Endothelial cell of umbilical vein (primary cell): Measurements from ENCODE around the gene KLHL35. TPM values are rescaled to one million over a fixed set of nuclear protein-coding genes. Genes with fewer than 3 reads are reported as not detected.

Experiments used
- BruUV-seq: library from RNA; stranded (reverse); fragments of 400-500 nt; replicated peaks from 2 replicates; lab custom pipeline; 2021; lab: Mats Ljungman, UMichigan
- CTCF ChIA-PET: fragments of 300-600, 350-600 bp; sonication (Branson Sonifier 250); formaldehyde crosslinking; loops from one replicate; lab custom pipeline; 2021; ENCODE audit warnings: antibody characterized with exemption, inconsistent platforms; lab: Charles Lee
- POLR2A ChIA-PET: fragments of 300-600, 350-600 bp; sonication (Branson Sonifier 250); formaldehyde crosslinking; loops from one replicate; lab custom pipeline; 2021; ENCODE audit warnings: antibody characterized with exemption, inconsistent platforms; lab: Charles Lee
- DNase-seq: peaks from one replicate; pipeline ENCODE4 v3.0.0-alpha.2; 2011; ENCODE audit warnings: low read depth, low spot score
- FAIRE-seq: peaks from 2 replicates; lab custom pipeline; 2011; peaks lifted over from hg19 to GRCh38; lab: Jason Lieb, UNC
- H2AFZ ChIP-seq: 2 replicates; pipeline ENCODE4 v1.6.0; 2012; ENCODE audit warnings: low read depth, low read length, control low read depth, inconsistent platforms
- H3K27ac ChIP-seq: 2 replicates; pipeline ENCODE4 v1.5.1; 2011; ENCODE audit warnings: low read depth, mild to moderate bottlenecking, control low read depth, low read length, moderate library complexity; ENCODE audit not compliant: insufficient read depth
- H3K27me3 ChIP-seq, 2 experiments: 2 replicates each; pipeline versions ENCODE4 v1.6.0 to v1.6.1; 2011; ENCODE audit warnings: low read length in 2 of 2, mixed read lengths in 1 of 2; ENCODE audit not compliant: control insufficient read depth in 2 of 2, insufficient read depth in 2 of 2
- H3K36me3 ChIP-seq, 2 experiments: 2 replicates in 1 of 2; 3 replicates in 1 of 2; pipeline ENCODE4 v1.5.1; 2011; ENCODE audit warnings: low read length in 2 of 2, mild to moderate bottlenecking in 1 of 2, moderate library complexity in 1 of 2; ENCODE audit not compliant: control insufficient read depth in 2 of 2, insufficient read depth in 2 of 2; ENCODE audit errors: extremely low read depth in 1 of 2
- H3K4me1 ChIP-seq: 3 replicates; pipeline ENCODE4 v1.5.1; 2011; ENCODE audit warnings: mild to moderate bottlenecking, low read length; ENCODE audit not compliant: control insufficient read depth, insufficient read depth; ENCODE audit errors: extremely low read depth
- H3K4me2 ChIP-seq: 2 replicates; pipeline ENCODE4 v1.6.1; 2011; ENCODE audit warnings: low read length, control low read depth, mixed read lengths; ENCODE audit not compliant: insufficient read depth
- H3K4me3 ChIP-seq, 3 experiments: fragments of 200-600 bp in 1 of 3; sonication (generic), shearing (Covaris generic) in 1 of 3; replicated peaks in 1 of 3; 2 replicates each; pipeline ENCODE4 v1.5.1; 2011 to 2016; ENCODE audit warnings: control low read depth in 3 of 3, low read length in 3 of 3, mild to moderate bottlenecking in 2 of 3, inconsistent platforms in 1 of 3, low read depth in 1 of 3, moderate library complexity in 1 of 3; ENCODE audit not compliant: insufficient read depth in 1 of 3
- H3K79me2 ChIP-seq: 2 replicates; pipeline ENCODE4 v1.6.0; 2012; ENCODE audit warnings: low read length, inconsistent platforms; ENCODE audit not compliant: control insufficient read depth, insufficient read depth
- H3K9ac ChIP-seq: replicated peaks from 2 replicates; pipeline ENCODE3; 2011; ENCODE audit warnings: low read length, control low read depth; ENCODE audit not compliant: insufficient read depth; ENCODE audit errors: extremely low read depth
- H3K9me1 ChIP-seq: replicated peaks from 3 replicates; pipeline ENCODE4 v1.6.0; 2011; ENCODE audit warnings: mild to moderate bottlenecking, low read length; ENCODE audit not compliant: control insufficient read depth, insufficient read depth; ENCODE audit errors: extremely low read depth
- H3K9me3 ChIP-seq: replicated peaks from 2 replicates; pipeline ENCODE4 v1.5.1; 2012; ENCODE audit warnings: low read length, inconsistent platforms; ENCODE audit not compliant: control insufficient read depth, insufficient read depth
- H4K20me1 ChIP-seq: replicated peaks from 2 replicates; pipeline ENCODE3; 2011; ENCODE audit warnings: mild to moderate bottlenecking, low read length; ENCODE audit not compliant: control insufficient read depth, insufficient read depth; ENCODE audit errors: extremely low read depth
- EZH2 ChIP-seq: IDR thresholded peaks from 2 replicates; pipeline ENCODE4 v1.6.1; 2012; ENCODE audit warnings: borderline replicate concordance, low read depth, mild to moderate bottlenecking, moderate library complexity, low read length, inconsistent platforms; ENCODE audit not compliant: severe bottlenecking
- FOS ChIP-seq: IDR thresholded peaks from 2 replicates; pipeline ENCODE4 v1.6.1; 2011; ENCODE audit warnings: mild to moderate bottlenecking, low read length, moderate library complexity, borderline replicate concordance; ENCODE audit not compliant: insufficient read depth
- GATA2 ChIP-seq: IDR thresholded peaks from 2 replicates; pipeline ENCODE4 v1.7.0; 2011; ENCODE audit warnings: low read depth, mild to moderate bottlenecking, moderate library complexity, mixed read lengths, low read length; ENCODE audit not compliant: insufficient read length, insufficient read depth
- JUN ChIP-seq: IDR thresholded peaks from 2 replicates; pipeline ENCODE4 v1.6.1; 2011; ENCODE audit warnings: borderline replicate concordance, low read depth; ENCODE audit not compliant: insufficient read length, insufficient read depth
- POLR2A ChIP-seq: IDR thresholded peaks from 2 replicates; pipeline ENCODE4 v1.6.1; 2012; ENCODE audit warnings: low read depth, mild to moderate bottlenecking, control low read depth, low read length
- POLR2AphosphoS5 ChIP-seq: IDR thresholded peaks from 2 replicates; pipeline ENCODE4 v1.6.1; 2012; ENCODE audit warnings: low read depth, mild to moderate bottlenecking, control low read depth, low read length, moderate library complexity; ENCODE audit not compliant: insufficient read depth
- dilution Hi-C: fragments of 300-500 bp; cut with MboI; formaldehyde crosslinking; loops from one replicate; pipeline ENCODE4 v1.15.0; 2019; ENCODE audit warnings: low sequenced_read_pairs; ENCODE audit not compliant: extremely low pct_ligation_motif_present
- intact Hi-C: fragments of 100-400 bp; cut with micrococcal nuclease; formaldehyde crosslinking; loops from one replicate; pipeline ENCODE4 v1.10.0; 2022
- polyA plus RNA-seq, 4 experiments: library from polyadenylated mRNA; depleted of rRNA in 3 of 4; stranded (reverse) in 3 of 4; unstranded in 1 of 4; fragments of >200 nt; gene quantifications; 2 replicates each; pipeline versions ENCODE4 v1.2.1 to v1.2.3, GENCODE V29; 2011 to 2012; ENCODE audit warnings: missing spikeins in 1 of 4
- total RNA-seq: library from RNA; stranded (reverse); gene quantifications from 2 replicates; pipeline ENCODE4 v1.2.3, GENCODE V29; 2021
- TF ChIP-seq, protein P1 (sequence below), 2 donors: IDR thresholded peaks; 1 replicate in 1 of 2; 2 replicates in 1 of 2; pipeline ENCODE4 v1.5.1; 2011; ENCODE audit warnings: low read length in 2 of 2, mild to moderate bottlenecking in 2 of 2, moderate library complexity in 2 of 2, control low read depth in 1 of 2, inconsistent platforms in 1 of 2, low read depth in 1 of 2; ENCODE audit not compliant: insufficient read depth in 1 of 2; ENCODE audit errors: extremely low read depth in 1 of 2
- TF ChIP-seq, protein P2 (sequence below): IDR thresholded peaks from 2 replicates; pipeline ENCODE4 v1.6.1; 2011; ENCODE audit not compliant: insufficient read depth, insufficient read length

KLHL35 gene
- total and polyA plus RNA-seq, 2 donors (not counting 3 experiments of a cell fraction or from before 2014, with no cell fraction given) = 0.97 to 2.3 TPM

DNA sequence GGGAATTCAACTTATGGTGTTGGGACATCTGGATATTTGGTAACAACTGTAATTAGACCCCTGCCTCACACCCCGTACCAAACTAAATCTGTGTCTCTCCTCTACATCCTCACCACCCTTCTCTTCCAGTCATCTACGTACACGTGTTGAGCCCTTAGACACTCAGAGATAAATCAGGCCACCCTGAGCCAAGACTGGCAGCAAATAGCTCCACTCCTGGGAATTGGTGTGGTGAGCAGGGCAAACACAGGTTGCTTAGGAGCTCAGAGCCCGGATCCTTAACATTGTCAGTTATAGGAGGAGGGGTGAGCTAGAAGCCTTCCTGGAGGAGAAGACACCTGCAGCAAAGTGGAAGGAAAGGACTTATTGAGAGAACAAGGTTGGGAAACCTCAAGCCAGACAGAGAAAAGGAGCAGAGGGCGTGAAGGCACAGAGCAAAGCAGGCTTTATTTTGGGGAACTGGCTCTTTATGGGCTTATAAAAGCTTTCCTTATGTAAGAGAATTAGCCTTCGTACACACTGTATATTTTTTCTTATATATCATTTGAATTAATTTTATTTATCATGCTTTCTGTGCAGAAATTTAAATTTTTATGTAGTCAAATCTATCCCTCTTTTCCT, 36.9 kb upstream of the KLHL35 start:
- Histone ChIP-seq H2AFZ (no peak overlapping the region), H4K20me1 (no peaks in the 10 kb centered on the region), H3K79me2 (no peaks in the 10 kb centered on the region), H3K9ac (no peak overlapping the region), H3K27ac (no peak overlapping the region), H3K9me3 (no peaks in the 10 kb centered on the region), H3K9me1 (no peaks in the 10 kb centered on the region), H3K4me3 (no peak overlapping the region), H3K27me3 (no peaks in the 10 kb centered on the region), H3K36me3 (peaks cover 0 to 7% of the 10 kb centered on the region in 2 experiments), H3K4me1 (peaks cover 59% of the 10 kb centered on the region), H3K4me2 (no peak overlapping the region)
- TF ChIP-seq, protein P1, sequence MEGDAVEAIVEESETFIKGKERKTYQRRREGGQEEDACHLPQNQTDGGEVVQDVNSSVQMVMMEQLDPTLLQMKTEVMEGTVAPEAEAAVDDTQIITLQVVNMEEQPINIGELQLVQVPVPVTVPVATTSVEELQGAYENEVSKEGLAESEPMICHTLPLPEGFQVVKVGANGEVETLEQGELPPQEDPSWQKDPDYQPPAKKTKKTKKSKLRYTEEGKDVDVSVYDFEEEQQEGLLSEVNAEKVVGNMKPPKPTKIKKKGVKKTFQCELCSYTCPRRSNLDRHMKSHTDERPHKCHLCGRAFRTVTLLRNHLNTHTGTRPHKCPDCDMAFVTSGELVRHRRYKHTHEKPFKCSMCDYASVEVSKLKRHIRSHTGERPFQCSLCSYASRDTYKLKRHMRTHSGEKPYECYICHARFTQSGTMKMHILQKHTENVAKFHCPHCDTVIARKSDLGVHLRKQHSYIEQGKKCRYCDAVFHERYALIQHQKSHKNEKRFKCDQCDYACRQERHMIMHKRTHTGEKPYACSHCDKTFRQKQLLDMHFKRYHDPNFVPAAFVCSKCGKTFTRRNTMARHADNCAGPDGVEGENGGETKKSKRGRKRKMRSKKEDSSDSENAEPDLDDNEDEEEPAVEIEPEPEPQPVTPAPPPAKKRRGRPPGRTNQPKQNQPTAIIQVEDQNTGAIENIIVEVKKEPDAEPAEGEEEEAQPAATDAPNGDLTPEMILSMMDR (IDR thresholded peaks at IDR 0.05; ENCODE audit: extremely low read depth in 1 of 2, insufficient read depth in 1 of 2, low read depth in 1 of 2, low read length in 2 of 2) = no peak
- TF ChIP-seq EZH2 (no peak), JUN (no peak), FOS (no peak), POLR2A (no peak), GATA2 (no peak), POLR2AphosphoS5 (no peak)
- TF ChIP-seq, protein P2, sequence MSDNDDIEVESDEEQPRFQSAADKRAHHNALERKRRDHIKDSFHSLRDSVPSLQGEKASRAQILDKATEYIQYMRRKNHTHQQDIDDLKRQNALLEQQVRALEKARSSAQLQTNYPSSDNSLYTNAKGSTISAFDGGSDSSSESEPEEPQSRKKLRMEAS = no peak
- dilution Hi-C loops (no loop called here), intact Hi-C loops (loop anchor here (2.0 to 5.0 kb wide), 2 partner anchors 21 to 357 kb away; no protein-coding TSS in a partner anchor)
- no peak for DNase-seq
- FAIRE-seq = no peak
- ChIA-PET CTCF (interaction anchor here (1.3 to 2.3 kb wide), 3 partner anchors 50 to 61 kb away, joined by 4 to 12 read pairs (median 7); no protein-coding TSS in a partner anchor), POLR2A (no interaction called here)
- BruUV-seq = no TSS peak
